Neural cell (in vitro differentiated cells): Measurements from ENCODE around the gene CADM1. TPM values are rescaled to one million over a fixed set of nuclear protein-coding genes. Genes with fewer than 3 reads are reported as not detected.

ENCODE experiments used
- H2AFZ ChIP-seq: fragments of 200-600, 300-800 bp; sonication (generic), shearing (Covaris generic); 2 replicates; pipeline ENCODE4 v1.6.0; 2014; ENCODE audit warnings: low read depth, mild to moderate bottlenecking, antibody characterized with exemption, low read length, moderate library complexity
- H3F3A ChIP-seq: fragments of 200-600 bp; shearing (Covaris generic); 2 replicates; pipeline ENCODE4 v1.6.1; 2016; ENCODE audit warnings: mild to moderate bottlenecking, moderate library complexity, mixed read lengths, antibody characterized with exemption, low read length; ENCODE audit not compliant: insufficient read depth, poor library complexity, severe bottlenecking
- H3K27ac ChIP-seq: fragments of 200-600, 300-800 bp; sonication (generic), shearing (Covaris generic); 2 replicates; pipeline ENCODE4 v1.5.1; 2014; ENCODE audit warnings: mild to moderate bottlenecking, low read length, moderate library complexity
- H3K27me3 ChIP-seq: fragments of 300-800, 200-600 bp; sonication (generic), shearing (Covaris generic); 2 replicates; pipeline ENCODE4 v1.6.0; 2014; ENCODE audit warnings: mild to moderate bottlenecking, low read depth, low read length, moderate library complexity; ENCODE audit not compliant: insufficient read depth
- H3K36me3 ChIP-seq: fragments of 300-800, 200-600 bp; sonication (generic), shearing (Covaris generic); 2 replicates; pipeline ENCODE4 v1.5.1; 2014; ENCODE audit warnings: mild to moderate bottlenecking, antibody characterized with exemption, low read length, moderate library complexity; ENCODE audit not compliant: insufficient read depth
- H3K4me2 ChIP-seq: fragments of 300-800, 200-600 bp; sonication (generic), shearing (Covaris generic); 2 replicates; pipeline ENCODE4 v1.6.0; 2014; ENCODE audit warnings: mild to moderate bottlenecking, low read length
- H3K4me3 ChIP-seq: fragments of 300-800, 200-600 bp; sonication (generic), shearing (Covaris generic); 2 replicates; pipeline ENCODE4 v1.5.1; 2014; ENCODE audit warnings: mild to moderate bottlenecking, low read length, moderate library complexity
- H3K79me2 ChIP-seq: fragments of 200-600 bp; shearing (Covaris generic); replicated peaks from 2 replicates; pipeline ENCODE4 v1.6.0; 2014; ENCODE audit warnings: mild to moderate bottlenecking, low read length, moderate library complexity; ENCODE audit not compliant: insufficient read depth
- H3K9ac ChIP-seq: fragments of 300-800, 200-600 bp; sonication (generic), shearing (Covaris generic); 2 replicates; pipeline ENCODE4 v1.6.1; 2016; ENCODE audit warnings: mild to moderate bottlenecking, low read length, mixed read lengths
- H3K9me2 ChIP-seq: fragments of 200-600 bp; shearing (Covaris generic); 2 replicates; pipeline ENCODE4 v1.6.1; 2016; ENCODE audit warnings: mild to moderate bottlenecking, low read length, mixed read lengths; ENCODE audit not compliant: insufficient read depth
- H3K9me3 ChIP-seq: fragments of 200-600, 300-800 bp; sonication (generic), shearing (Covaris generic); 2 replicates; pipeline ENCODE4 v1.6.1; 2016; ENCODE audit warnings: mild to moderate bottlenecking, mixed run types, low read length, moderate library complexity, mixed read lengths
- H4K20me1 ChIP-seq: fragments of 200-600 bp; shearing (Covaris generic); 2 replicates; pipeline ENCODE4 v1.6.1; 2016; ENCODE audit warnings: mild to moderate bottlenecking, mixed run types; ENCODE audit not compliant: insufficient read depth
- CTCF ChIP-seq: fragments of 450-650 bp; IDR thresholded peaks from 2 replicates; pipeline ENCODE4 v1.5.1; 2014; ENCODE audit warnings: antibody characterized with exemption, mild to moderate bottlenecking, moderate library complexity; ENCODE audit not compliant: poor library complexity, severe bottlenecking
- EP300 ChIP-seq: fragments of 450-650 bp; conservative IDR thresholded peaks from 2 replicates; pipeline ENCODE4 v1.6.1; 2014; ENCODE audit warnings: antibody characterized with exemption, mild to moderate bottlenecking, moderate library complexity; ENCODE audit not compliant: poor library complexity, severe bottlenecking
- EZH2 ChIP-seq: fragments of 200-600, 300-800 bp; shearing (Covaris generic), sonication (generic); IDR thresholded peaks from 2 replicates; pipeline ENCODE4 v1.6.1; 2014; ENCODE audit warnings: antibody characterized with exemption, low read length, borderline replicate concordance, mild to moderate bottlenecking; ENCODE audit not compliant: insufficient read depth, poor library complexity, severe bottlenecking
- MXI1 ChIP-seq: fragments of 450-650 bp; conservative IDR thresholded peaks from 2 replicates; pipeline ENCODE4 v1.6.1; 2014; ENCODE audit warnings: antibody characterized with exemption, mild to moderate bottlenecking; ENCODE audit not compliant: poor library complexity, severe bottlenecking
- POLR2AphosphoS5 ChIP-seq: IDR thresholded peaks from 2 replicates; pipeline ENCODE4 v1.6.1; 2012
- RAD21 ChIP-seq: fragments of 450-650 bp; conservative IDR thresholded peaks from 2 replicates; pipeline ENCODE4 v1.6.1; 2014; ENCODE audit warnings: antibody characterized with exemption, mild to moderate bottlenecking, moderate library complexity
- REST ChIP-seq: IDR thresholded peaks from 2 replicates; pipeline ENCODE4 v1.6.1; 2012; ENCODE audit warnings: borderline replicate concordance
- SMC3 ChIP-seq: fragments of 450-650 bp; conservative IDR thresholded peaks from 2 replicates; pipeline ENCODE4 v1.6.1; 2014; ENCODE audit warnings: antibody characterized with exemption, mild to moderate bottlenecking, moderate library complexity; ENCODE audit not compliant: poor library complexity
- TAF1 ChIP-seq: IDR thresholded peaks from 2 replicates; pipeline ENCODE4 v1.6.1; 2012; ENCODE audit warnings: low read depth
- polyA plus RNA-seq: library from polyadenylated mRNA; depleted of rRNA; stranded (reverse); fragments of >200 nt; gene quantifications from 2 replicates; pipeline ENCODE4 v1.2.3, GENCODE V29; 2014

CADM1 gene
- polyA plus RNA-seq, 1 donor from 2014 or later, result 92.1 TPM

- H2AFZ ChIP-seq, result no peak overlapping the region
- H3K4me3 ChIP-seq, result no peak overlapping the region
- no peaks in the 10 kb centered on the region for H3F3A ChIP-seq
- no peak for TF ChIP-seq MXI1
- TF ChIP-seq POLR2AphosphoS5, result no peak
- no peak for TF ChIP-seq SMC3
- no peak for TF ChIP-seq EZH2
- no peak for TF ChIP-seq REST
- no peak for TF ChIP-seq TAF1
- no peak for TF ChIP-seq RAD21
- no peak for TF ChIP-seq EP300
- no peak for TF ChIP-seq CTCF
- no peaks in the 10 kb centered on the region for H3K79me2 ChIP-seq
- H4K20me1 ChIP-seq, result no peaks in the 10 kb centered on the region
- H3K36me3 ChIP-seq, result no peaks in the 10 kb centered on the region
- no peaks in the 10 kb centered on the region for H3K9me2 ChIP-seq
- no peak overlapping the region for H3K4me2 ChIP-seq
- no peak overlapping the region for H3K9ac ChIP-seq
- H3K27me3 ChIP-seq, result no peaks in the 10 kb centered on the region
- no peaks in the 10 kb centered on the region for H3K9me3 ChIP-seq
- H3K27ac ChIP-seq, result no peak overlapping the region
Observed at GRCh38 chr11:115185507-115185906, 318.7 kb downstream of the CADM1 start.

DNA sequence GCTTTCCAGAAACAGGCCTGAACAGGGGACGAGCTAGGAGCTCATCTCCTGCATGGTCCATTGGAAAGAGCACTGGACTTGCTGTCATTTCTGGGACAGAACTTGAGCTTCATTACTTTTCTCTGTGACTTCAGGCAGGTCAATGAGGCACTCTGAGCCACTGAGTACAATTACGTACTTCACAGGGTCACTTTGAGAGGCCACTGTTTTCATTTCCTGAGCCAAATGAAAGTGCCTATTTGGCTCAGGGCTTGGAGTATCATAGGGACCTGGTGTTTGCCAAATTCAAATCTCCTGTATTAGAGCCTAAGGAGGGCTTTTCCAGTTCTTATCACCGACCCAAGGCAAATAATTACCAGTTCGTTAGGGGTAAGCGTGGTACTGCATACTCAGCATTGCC lies 319.3 kb downstream of the CADM1 start:
- no peaks in the 10 kb centered on the region for H3K9me3 ChIP-seq
- no peak overlapping the region for H3K27ac ChIP-seq
- H3K4me3 ChIP-seq, result no peak overlapping the region
- H3K27me3 ChIP-seq, result no peaks in the 10 kb centered on the region
- no peak overlapping the region for H3K9ac ChIP-seq
- no peaks in the 10 kb centered on the region for H3F3A ChIP-seq
- TF ChIP-seq RAD21 (no peak), POLR2AphosphoS5 (no peak), EZH2 (no peak), SMC3 (no peak)
- no peaks in the 10 kb centered on the region for H4K20me1 ChIP-seq
- H3K36me3 ChIP-seq, result no peaks in the 10 kb centered on the region
- no peaks in the 10 kb centered on the region for H3K9me2 ChIP-seq
- H3K4me2 ChIP-seq, result no peak overlapping the region
- no peaks in the 10 kb centered on the region for H3K79me2 ChIP-seq
- no peak overlapping the region for H2AFZ ChIP-seq

DNA sequence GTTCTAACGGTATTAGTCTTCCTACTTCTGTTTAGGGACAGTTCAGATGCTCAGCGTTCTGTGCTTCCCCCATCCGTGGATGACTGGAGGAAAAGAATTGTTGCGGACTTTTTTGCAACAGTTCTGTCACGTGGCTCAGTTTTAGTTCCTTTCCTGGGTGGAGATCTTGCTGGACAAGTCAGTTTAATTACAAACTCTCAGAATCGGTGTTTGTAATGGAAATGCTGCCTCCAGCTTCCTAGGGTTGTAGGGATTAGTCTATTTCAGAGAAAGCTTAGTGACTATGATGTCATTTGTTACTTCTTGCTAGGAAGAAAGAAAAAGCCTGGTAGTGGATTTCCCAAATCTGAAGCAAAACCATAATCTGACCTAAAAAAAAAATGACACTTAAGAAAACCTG lies 320.4 kb downstream of the CADM1 start:
- Histone ChIP-seq H3K4me2 (no peak overlapping the region), H3K79me2 (no peaks in the 10 kb centered on the region), H2AFZ (no peak overlapping the region), H3K27me3 (no peaks in the 10 kb centered on the region), H3K9me2 (no peaks in the 10 kb centered on the region), H3K9ac (no peak overlapping the region), H3K9me3 (no peaks in the 10 kb centered on the region), H3K36me3 (no peaks in the 10 kb centered on the region), H3K27ac (no peak overlapping the region), H4K20me1 (no peaks in the 10 kb centered on the region), H3F3A (no peaks in the 10 kb centered on the region), H3K4me3 (no peak overlapping the region)
- TF ChIP-seq EP300, result no peak
- TF ChIP-seq POLR2AphosphoS5, result no peak
- no peak for TF ChIP-seq CTCF
- no peak for TF ChIP-seq TAF1
- TF ChIP-seq REST, result no peak
- TF ChIP-seq RAD21, result no peak
- no peak for TF ChIP-seq SMC3
- no peak for TF ChIP-seq MXI1
- TF ChIP-seq EZH2, result no peak
